ENCODE results near the gene DOCK10.
A peak's percentile ranks its signal among the peaks of the same experiment; 100 is the strongest.
"Not testable (repeated sequence)": the region's sequence is repeated elsewhere in the genome, so short reads cannot be mapped to it uniquely, and the experiment has no call there.

The DOCK10 gene

GRCh38 chr2:224941960-224942359 lies 100.3 kb downstream of the DOCK10 start:
- DNase-seq, result no peak

GRCh38 chr2:224940618-224941017 lies 101.7 kb downstream of the DOCK10 start:
- DNase-seq, result no peak

- no peak for DNase-seq
Observed at GRCh38 chr2:224938651-224939182, 103.6 kb downstream of the DOCK10 start.

- no peak for DNase-seq
Observed at GRCh38 chr2:224937887-224938286, 104.4 kb downstream of the DOCK10 start.

GRCh38 chr2:224934526-224935188 lies 107.6 kb downstream of the DOCK10 start:
- DNase-seq, result no peak

- DNase-seq, result no peak
Observed at GRCh38 chr2:224933431-224933830, 108.8 kb downstream of the DOCK10 start.

- DNase-seq, result no peak
Observed at GRCh38 chr2:224932522-224932921, 109.7 kb downstream of the DOCK10 start.

GRCh38 chr2:224931956-224932355 lies 110.3 kb downstream of the DOCK10 start:
- DNase-seq, result no peak

GRCh38 chr2:224930990-224931389 lies 111.3 kb downstream of the DOCK10 start:
- DNase-seq, result no peak

GRCh38 chr2:224930124-224930523 lies 112.1 kb downstream of the DOCK10 start:
- DNase-seq, result no peak

GRCh38 chr2:224929512-224929911 lies 112.8 kb downstream of the DOCK10 start:
- no peak for DNase-seq

GRCh38 chr2:224927646-224928173 lies 114.6 kb downstream of the DOCK10 start:
- peak; percentile 75 for DNase-seq

GRCh38 chr2:224927011-224927410 lies 115.3 kb downstream of the DOCK10 start:
- no peak for DNase-seq

GRCh38 chr2:224925810-224926100 lies 116.5 kb downstream of the DOCK10 start:
- no peak for DNase-seq

- no peak for DNase-seq
Observed at GRCh38 chr2:224925061-224925809, 117.0 kb downstream of the DOCK10 start.

- DNase-seq, result no peak
Observed at GRCh38 chr2:224924631-224925030, 117.6 kb downstream of the DOCK10 start.

- DNase-seq, result no peak
Observed at GRCh38 chr2:224922142-224922727, 120.0 kb downstream of the DOCK10 start.

GRCh38 chr2:224919472-224920110 lies 122.7 kb downstream of the DOCK10 start:
- DNase-seq, result no peak

- no peak for DNase-seq
Observed at GRCh38 chr2:224918626-224919471, 123.4 kb downstream of the DOCK10 start.

- DNase-seq, result not testable (repeated sequence)
Observed at GRCh38 chr2:224917246-224917645, 125.0 kb downstream of the DOCK10 start.

- DNase-seq, result no peak
Observed at GRCh38 chr2:224915136-224915535, 127.1 kb downstream of the DOCK10 start.

- DNase-seq, result no peak
Observed at GRCh38 chr2:224910574-224910925, 131.7 kb downstream of the DOCK10 start.

Data from DMS153 (cell line).